ENCODE results near the gene CNTFR.

The CNTFR gene

GRCh38 chr9:34518896-34519295 lies 70.6 kb downstream of the CNTFR start:
- DNase-seq (ENCODE audit: low read depth in 1 of 2, low spot score in 1 of 2): no peak
- Histone ChIP-seq H3K27me3 (ENCODE audit: insufficient read depth, poor library complexity, severe bottlenecking) (peaks cover 2% of the 10 kb centered on the region), H3K27ac (replicated peaks) (no peak overlapping the region), H3K4me3 (replicated peaks; ENCODE audit: insufficient read depth, low read length) (no peak overlapping the region)
- TF ChIP-seq GABPA (IDR thresholded peaks at IDR 0.05; ENCODE audit: low read depth): no peak
- TF ChIP-seq REST (IDR thresholded peaks at IDR 0.05; ENCODE audit: insufficient replicate concordance, low read depth): no peak
- TF ChIP-seq, protein P1, sequence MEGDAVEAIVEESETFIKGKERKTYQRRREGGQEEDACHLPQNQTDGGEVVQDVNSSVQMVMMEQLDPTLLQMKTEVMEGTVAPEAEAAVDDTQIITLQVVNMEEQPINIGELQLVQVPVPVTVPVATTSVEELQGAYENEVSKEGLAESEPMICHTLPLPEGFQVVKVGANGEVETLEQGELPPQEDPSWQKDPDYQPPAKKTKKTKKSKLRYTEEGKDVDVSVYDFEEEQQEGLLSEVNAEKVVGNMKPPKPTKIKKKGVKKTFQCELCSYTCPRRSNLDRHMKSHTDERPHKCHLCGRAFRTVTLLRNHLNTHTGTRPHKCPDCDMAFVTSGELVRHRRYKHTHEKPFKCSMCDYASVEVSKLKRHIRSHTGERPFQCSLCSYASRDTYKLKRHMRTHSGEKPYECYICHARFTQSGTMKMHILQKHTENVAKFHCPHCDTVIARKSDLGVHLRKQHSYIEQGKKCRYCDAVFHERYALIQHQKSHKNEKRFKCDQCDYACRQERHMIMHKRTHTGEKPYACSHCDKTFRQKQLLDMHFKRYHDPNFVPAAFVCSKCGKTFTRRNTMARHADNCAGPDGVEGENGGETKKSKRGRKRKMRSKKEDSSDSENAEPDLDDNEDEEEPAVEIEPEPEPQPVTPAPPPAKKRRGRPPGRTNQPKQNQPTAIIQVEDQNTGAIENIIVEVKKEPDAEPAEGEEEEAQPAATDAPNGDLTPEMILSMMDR (IDR thresholded peaks at IDR 0.05; ENCODE audit: insufficient read depth, low read length): no peak
- TF ChIP-seq SPI1 (IDR thresholded peaks at IDR 0.05; ENCODE audit: borderline replicate concordance, low read depth): no peak
- TF ChIP-seq POLR2AphosphoS5 (IDR thresholded peaks at IDR 0.05; ENCODE audit: low read depth): no peak

- Histone ChIP-seq H3K4me3 (replicated peaks; ENCODE audit: insufficient read depth, low read length) (no peak overlapping the region), H3K27ac (replicated peaks) (no peak overlapping the region), H3K27me3 (ENCODE audit: insufficient read depth, poor library complexity, severe bottlenecking) (peaks cover 2% of the 10 kb centered on the region)
- DNase-seq (ENCODE audit: low read depth in 1 of 2, low spot score in 1 of 2): no peak
- TF ChIP-seq GABPA (IDR thresholded peaks at IDR 0.05; ENCODE audit: low read depth) (no peak), POLR2AphosphoS5 (IDR thresholded peaks at IDR 0.05; ENCODE audit: low read depth) (no peak), SPI1 (IDR thresholded peaks at IDR 0.05; ENCODE audit: borderline replicate concordance, low read depth) (no peak), REST (IDR thresholded peaks at IDR 0.05; ENCODE audit: insufficient replicate concordance, low read depth) (no peak)
- TF ChIP-seq, protein P1 (IDR thresholded peaks at IDR 0.05; ENCODE audit: insufficient read depth, low read length): no peak
Measured at GRCh38 chr9:34518110-34518616, 71.4 kb downstream of the CNTFR start.

DNA sequence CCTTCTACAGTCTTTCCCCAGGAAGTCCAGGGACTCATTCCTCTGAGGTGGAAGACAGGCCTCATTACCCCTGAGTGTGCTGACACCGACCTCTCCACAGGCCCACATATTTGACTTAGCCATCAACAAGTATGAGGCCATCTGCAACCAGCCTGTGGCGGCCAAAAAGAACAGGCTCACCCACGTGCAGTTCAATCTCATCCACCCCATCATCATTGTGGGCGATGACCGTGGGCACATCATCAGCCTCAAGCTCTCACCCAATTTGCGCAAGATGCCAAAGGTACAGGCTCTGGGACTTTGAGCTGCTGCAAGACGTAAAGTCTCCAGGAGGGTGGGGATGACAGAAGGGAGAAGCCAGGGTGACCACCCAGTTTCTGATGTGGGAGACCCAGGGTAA lies 72.3 kb downstream of the CNTFR start:
- no peak overlapping the region for H3K27ac ChIP-seq (replicated peaks)
- no peak for DNase-seq (ENCODE audit: low read depth in 1 of 2, low spot score in 1 of 2)
- no peak for TF ChIP-seq REST (IDR thresholded peaks at IDR 0.05; ENCODE audit: insufficient replicate concordance, low read depth)
- TF ChIP-seq SPI1 (IDR thresholded peaks at IDR 0.05; ENCODE audit: borderline replicate concordance, low read depth): no peak
- no peak for TF ChIP-seq GABPA (IDR thresholded peaks at IDR 0.05; ENCODE audit: low read depth)
- TF ChIP-seq POLR2AphosphoS5 (IDR thresholded peaks at IDR 0.05; ENCODE audit: low read depth): no peak
- TF ChIP-seq, protein P1 (IDR thresholded peaks at IDR 0.05; ENCODE audit: insufficient read depth, low read length): no peak
- H3K27me3 ChIP-seq (ENCODE audit: insufficient read depth, poor library complexity, severe bottlenecking): no peaks in the 10 kb centered on the region
- H3K4me3 ChIP-seq (replicated peaks; ENCODE audit: insufficient read depth, low read length): no peak overlapping the region
